HG02943 (cell line): ENCODE data around the gene LAMTOR2.
A peak's percentile ranks its signal among the peaks of the same experiment; 100 is the strongest.

Experiments used
- ATAC-seq: cut with Tn5 transposase; IDR thresholded peaks from one replicate; pipeline ENCODE4 v1.9.1; 2021; ENCODE audit warnings: mild to moderate bottlenecking, low read depth, moderate library complexity; ENCODE audit not compliant: unreplicated experiment

The LAMTOR2 gene

DNA sequence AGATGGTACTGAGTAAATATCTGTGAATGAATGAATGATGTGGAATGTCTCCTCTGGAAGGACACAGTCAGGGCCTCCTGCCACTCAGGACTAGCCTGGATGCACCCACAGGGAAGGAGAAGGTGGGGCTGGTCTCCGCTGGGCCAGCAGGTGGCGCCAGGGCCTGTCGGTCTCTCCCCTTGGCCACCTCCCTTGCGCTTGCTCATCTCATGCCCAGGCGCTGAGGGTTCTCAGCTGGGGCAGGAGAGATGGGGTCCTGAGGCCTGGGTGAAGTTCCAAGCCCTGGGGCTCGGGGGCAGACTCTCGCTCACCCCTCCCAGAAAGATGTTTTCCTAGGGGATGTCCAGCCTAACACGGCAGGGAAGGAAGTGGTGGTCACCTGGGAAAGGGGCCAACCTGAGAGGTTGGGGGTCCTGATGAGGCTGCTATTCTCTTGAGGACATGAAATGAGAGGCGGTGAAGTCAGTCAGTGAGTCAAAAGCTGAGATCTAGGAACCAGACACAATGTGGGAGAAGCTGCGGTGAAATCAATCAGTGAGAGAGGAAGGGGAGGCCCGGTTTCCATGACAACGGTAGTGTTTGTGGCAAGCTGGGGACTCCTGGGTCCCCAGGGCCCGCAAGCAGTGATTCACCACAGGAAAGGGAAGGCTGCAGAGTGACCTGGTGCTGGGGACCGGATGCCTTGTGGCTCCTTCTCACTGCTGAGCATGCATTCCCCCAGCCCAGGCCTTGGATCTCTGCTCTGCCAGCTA, 42.2 kb downstream of the LAMTOR2 start:
- ATAC-seq, result peak; percentile 54

DNA sequence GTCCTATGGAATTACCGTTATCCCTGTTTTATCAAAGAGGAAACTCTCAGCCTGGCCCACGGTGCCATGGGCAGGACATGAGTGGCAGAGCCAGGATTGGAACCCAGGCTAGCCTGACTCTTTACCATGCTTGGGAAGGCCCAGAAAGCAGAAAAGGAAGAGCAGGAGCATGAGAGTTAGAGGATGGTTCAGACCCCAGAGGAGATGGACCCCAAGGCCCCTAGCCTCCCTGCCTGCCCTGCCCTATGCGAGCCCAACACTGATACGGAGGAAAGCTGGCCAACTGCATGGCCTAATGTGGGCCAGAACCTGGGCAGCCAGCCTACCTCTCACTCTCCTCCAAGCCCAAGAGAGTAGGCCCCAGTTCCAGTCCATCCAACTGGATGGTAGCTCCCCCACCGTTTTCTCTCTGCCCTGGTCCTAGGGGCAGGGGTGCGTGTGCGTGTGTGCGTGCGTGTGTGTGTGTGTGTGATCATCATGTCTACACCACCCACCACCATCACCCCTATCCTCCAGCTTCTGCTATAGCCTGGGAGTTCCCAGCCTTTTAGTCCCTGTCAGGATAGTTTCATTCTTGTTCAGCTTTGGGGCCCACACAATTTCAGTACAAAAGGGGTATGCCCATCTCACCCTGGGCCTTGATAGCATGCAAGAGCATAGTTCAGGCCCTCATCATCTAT, 43.1 kb downstream of the LAMTOR2 start:
- no peak for ATAC-seq

DNA sequence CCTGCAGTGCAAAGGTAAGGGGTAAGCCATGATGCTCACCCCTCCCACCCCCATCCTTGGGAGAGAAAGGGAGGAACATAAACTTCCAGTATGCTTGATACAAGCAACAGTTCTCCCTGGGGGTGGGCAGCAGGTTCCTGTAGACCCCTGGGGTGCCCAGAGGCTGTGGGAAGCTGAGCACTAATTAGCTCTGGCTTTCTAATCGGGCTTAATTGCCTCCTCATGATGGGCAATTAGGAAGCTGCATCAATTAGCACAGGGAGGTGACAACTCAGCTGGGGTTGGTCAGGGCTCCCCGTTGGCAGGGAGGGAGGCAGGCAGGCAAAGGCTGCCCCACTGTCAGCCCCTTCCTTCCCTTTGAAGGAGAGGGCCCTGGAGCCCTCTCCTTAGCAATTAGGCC, 44.2 kb downstream of the LAMTOR2 start:
- no peak for ATAC-seq

GRCh38 chr1:156099282-156099681, 44.7 kb downstream of the LAMTOR2 start:
- ATAC-seq, result no peak

- no peak for ATAC-seq
These were observed 45.8 kb downstream of the LAMTOR2 start for GRCh38 chr1:156100205-156100995.

DNA sequence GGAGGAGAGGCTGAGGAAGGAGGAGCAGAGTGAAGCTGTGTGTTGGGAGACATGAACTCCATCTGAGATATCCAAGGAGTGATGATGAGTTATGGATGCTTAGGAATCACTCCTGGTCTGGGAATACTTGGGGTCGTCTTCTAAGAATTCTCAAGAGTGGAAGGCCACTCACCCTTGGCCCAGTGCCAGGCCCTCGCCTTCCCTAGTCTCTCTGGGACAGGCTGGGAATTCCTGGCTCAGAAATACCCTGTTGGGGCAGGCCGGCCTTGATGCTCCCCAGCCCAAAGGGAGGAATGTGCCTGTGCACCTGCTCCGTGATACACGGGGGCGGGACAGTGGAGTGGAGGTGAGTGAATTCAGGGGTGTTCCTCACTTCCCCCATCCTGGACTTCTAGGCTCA, 47.3 kb downstream of the LAMTOR2 start:
- no peak for ATAC-seq

GRCh38 chr1:156102633-156103511, 48.3 kb downstream of the LAMTOR2 start:
- ATAC-seq, result no peak

- ATAC-seq, result no peak
These were observed 49.0 kb downstream of the LAMTOR2 start for GRCh38 chr1:156103521-156103947.

GRCh38 chr1:156104065-156104810, 49.7 kb downstream of the LAMTOR2 start:
- no peak for ATAC-seq

GRCh38 chr1:156104861-156105832, 50.6 kb downstream of the LAMTOR2 start:
- ATAC-seq, result no peak

- no peak for ATAC-seq
These were observed 52.3 kb downstream of the LAMTOR2 start for GRCh38 chr1:156106624-156107488.

- no peak for ATAC-seq
These were observed 53.5 kb downstream of the LAMTOR2 start for GRCh38 chr1:156108057-156108456.
